OCI-LY1 (cell line): ENCODE measurements around the gene MAP3K14.
A peak's percentile ranks its signal among the peaks of the same experiment; 100 is the strongest.

Experiments used
- H2AFZ ChIP-seq: fragments of 200-600 bp; sonication (generic), shearing (Covaris generic); 2 replicates; pipeline ENCODE4 v1.6.0; 2014; ENCODE audit warnings: antibody characterized with exemption, mild to moderate bottlenecking, low read length
- H3F3A ChIP-seq: fragments of 200-600 bp; sonication (generic), shearing (Covaris generic); 2 replicates; pipeline ENCODE4 v1.6.0; 2014; ENCODE audit warnings: mild to moderate bottlenecking, antibody characterized with exemption, low read length, moderate library complexity; ENCODE audit not compliant: insufficient read depth
- H3K27ac ChIP-seq: fragments of 200-600 bp; sonication (generic); 2 replicates; pipeline ENCODE4 v1.5.1; 2014; ENCODE audit warnings: low read length, mixed run types, mild to moderate bottlenecking, low read depth; ENCODE audit not compliant: poor library complexity, severe bottlenecking
- H3K27me3 ChIP-seq: fragments of 200-600 bp; sonication (generic); 2 replicates; pipeline ENCODE4 v1.6.0; 2014; ENCODE audit warnings: antibody characterized with exemption, mild to moderate bottlenecking, low read length, moderate library complexity; ENCODE audit not compliant: insufficient read depth
- H3K36me3 ChIP-seq: fragments of 200-600 bp; sonication (generic); 2 replicates; pipeline ENCODE4 v1.6.1; 2014; ENCODE audit warnings: mild to moderate bottlenecking, antibody characterized with exemption, low read length, moderate library complexity, mixed read lengths; ENCODE audit not compliant: insufficient read depth
- H3K4me1 ChIP-seq: fragments of 200-600 bp; sonication (generic); 2 replicates; pipeline ENCODE4 v1.5.1; 2014; ENCODE audit warnings: mild to moderate bottlenecking, low read length, moderate library complexity; ENCODE audit not compliant: insufficient read depth, severe bottlenecking
- H3K4me2 ChIP-seq: fragments of 200-600 bp; sonication (generic), shearing (Covaris generic); 2 replicates; pipeline ENCODE4 v1.6.1; 2014; ENCODE audit warnings: low read length
- H3K4me3 ChIP-seq: fragments of 200-600 bp; sonication (generic); 2 replicates; pipeline ENCODE4 v1.5.1; 2014; ENCODE audit warnings: low read length, low read depth, mild to moderate bottlenecking, mixed read lengths; ENCODE audit not compliant: poor library complexity, severe bottlenecking
- H3K79me2 ChIP-seq: fragments of 200-600 bp; shearing (Covaris generic); 2 replicates; pipeline ENCODE4 v1.6.1; 2016; ENCODE audit warnings: mixed run types, low read length, mixed read lengths; ENCODE audit not compliant: insufficient read depth
- H3K9ac ChIP-seq: fragments of 200-600 bp; sonication (generic), shearing (Covaris generic); 2 replicates; pipeline ENCODE4 v1.6.1; 2014; ENCODE audit warnings: mild to moderate bottlenecking, low read length, mixed read lengths
- H3K9me2 ChIP-seq: fragments of 200-600 bp; sonication (generic), shearing (Covaris generic); 2 replicates; pipeline ENCODE4 v1.6.1; 2014; ENCODE audit warnings: low read depth, mild to moderate bottlenecking, low read length, mixed read lengths
- H3K9me3 ChIP-seq: fragments of 200-600 bp; shearing (Covaris generic); 2 replicates; pipeline ENCODE4 v1.6.1; 2014; ENCODE audit warnings: low read length, mixed read lengths
- H4K20me1 ChIP-seq: fragments of 200-600 bp; sonication (generic), shearing (Covaris generic); 2 replicates; pipeline ENCODE4 v1.6.0; 2016; ENCODE audit warnings: mild to moderate bottlenecking, low read length; ENCODE audit not compliant: insufficient read depth
- EZH2 ChIP-seq: fragments of 200-600 bp; sonication (generic), shearing (Covaris generic); IDR thresholded peaks from 2 replicates; pipeline ENCODE4 v1.8.0; 2017; ENCODE audit warnings: borderline replicate concordance, mixed run types, mild to moderate bottlenecking, antibody characterized with exemption, low read length, moderate library complexity, mixed read lengths
- TF ChIP-seq, protein P1 (sequence below): fragments of 200-600 bp; sonication (generic), shearing (Covaris generic); IDR thresholded peaks from 2 replicates; pipeline ENCODE4 v1.5.1; 2017; ENCODE audit warnings: mild to moderate bottlenecking, antibody characterized with exemption, low read length, moderate library complexity, mixed read lengths

Gene MAP3K14

DNA sequence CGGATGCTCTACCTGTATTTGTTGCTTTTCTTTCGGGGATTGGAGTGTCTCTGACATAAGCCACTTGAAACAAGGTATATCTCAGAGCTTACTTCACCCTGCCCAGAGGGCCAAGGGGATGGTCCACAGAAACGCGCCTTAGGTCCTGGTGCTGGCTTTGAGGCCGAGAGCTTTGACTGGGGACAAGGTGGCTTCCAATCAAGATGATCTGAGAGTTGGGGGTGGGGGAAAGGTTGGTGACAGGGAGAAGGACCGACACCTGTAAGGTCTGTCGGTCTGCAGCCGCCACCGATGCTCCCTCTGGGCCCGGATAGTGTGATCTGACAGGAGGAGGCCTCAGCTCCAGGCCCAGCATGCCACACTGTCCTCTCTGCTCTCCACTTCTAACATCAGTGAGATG lies 33.1 kb downstream of the MAP3K14 start:
- H3K4me3 ChIP-seq, result no peak overlapping the region
- no peaks in the 10 kb centered on the region for H4K20me1 ChIP-seq
- no peak overlapping the region for H3K4me2 ChIP-seq
- no peak overlapping the region for H3K9ac ChIP-seq
- H3K9me2 ChIP-seq, result no peaks in the 10 kb centered on the region
- no peaks in the 10 kb centered on the region for H3K4me1 ChIP-seq
- TF ChIP-seq, protein P1, sequence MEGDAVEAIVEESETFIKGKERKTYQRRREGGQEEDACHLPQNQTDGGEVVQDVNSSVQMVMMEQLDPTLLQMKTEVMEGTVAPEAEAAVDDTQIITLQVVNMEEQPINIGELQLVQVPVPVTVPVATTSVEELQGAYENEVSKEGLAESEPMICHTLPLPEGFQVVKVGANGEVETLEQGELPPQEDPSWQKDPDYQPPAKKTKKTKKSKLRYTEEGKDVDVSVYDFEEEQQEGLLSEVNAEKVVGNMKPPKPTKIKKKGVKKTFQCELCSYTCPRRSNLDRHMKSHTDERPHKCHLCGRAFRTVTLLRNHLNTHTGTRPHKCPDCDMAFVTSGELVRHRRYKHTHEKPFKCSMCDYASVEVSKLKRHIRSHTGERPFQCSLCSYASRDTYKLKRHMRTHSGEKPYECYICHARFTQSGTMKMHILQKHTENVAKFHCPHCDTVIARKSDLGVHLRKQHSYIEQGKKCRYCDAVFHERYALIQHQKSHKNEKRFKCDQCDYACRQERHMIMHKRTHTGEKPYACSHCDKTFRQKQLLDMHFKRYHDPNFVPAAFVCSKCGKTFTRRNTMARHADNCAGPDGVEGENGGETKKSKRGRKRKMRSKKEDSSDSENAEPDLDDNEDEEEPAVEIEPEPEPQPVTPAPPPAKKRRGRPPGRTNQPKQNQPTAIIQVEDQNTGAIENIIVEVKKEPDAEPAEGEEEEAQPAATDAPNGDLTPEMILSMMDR, result no peak
- TF ChIP-seq EZH2, result no peak
- no peaks in the 10 kb centered on the region for H3F3A ChIP-seq
- no peak overlapping the region for H2AFZ ChIP-seq
- no peaks in the 10 kb centered on the region for H3K9me3 ChIP-seq
- peaks cover 36% of the 10 kb centered on the region; the same call in 1 of the 2 replicates for H3K36me3 ChIP-seq
- H3K27me3 ChIP-seq, result no peaks in the 10 kb centered on the region
- peak overlapping the region; percentile 12 for H3K27ac ChIP-seq
- H3K79me2 ChIP-seq, result no peaks in the 10 kb centered on the region

DNA sequence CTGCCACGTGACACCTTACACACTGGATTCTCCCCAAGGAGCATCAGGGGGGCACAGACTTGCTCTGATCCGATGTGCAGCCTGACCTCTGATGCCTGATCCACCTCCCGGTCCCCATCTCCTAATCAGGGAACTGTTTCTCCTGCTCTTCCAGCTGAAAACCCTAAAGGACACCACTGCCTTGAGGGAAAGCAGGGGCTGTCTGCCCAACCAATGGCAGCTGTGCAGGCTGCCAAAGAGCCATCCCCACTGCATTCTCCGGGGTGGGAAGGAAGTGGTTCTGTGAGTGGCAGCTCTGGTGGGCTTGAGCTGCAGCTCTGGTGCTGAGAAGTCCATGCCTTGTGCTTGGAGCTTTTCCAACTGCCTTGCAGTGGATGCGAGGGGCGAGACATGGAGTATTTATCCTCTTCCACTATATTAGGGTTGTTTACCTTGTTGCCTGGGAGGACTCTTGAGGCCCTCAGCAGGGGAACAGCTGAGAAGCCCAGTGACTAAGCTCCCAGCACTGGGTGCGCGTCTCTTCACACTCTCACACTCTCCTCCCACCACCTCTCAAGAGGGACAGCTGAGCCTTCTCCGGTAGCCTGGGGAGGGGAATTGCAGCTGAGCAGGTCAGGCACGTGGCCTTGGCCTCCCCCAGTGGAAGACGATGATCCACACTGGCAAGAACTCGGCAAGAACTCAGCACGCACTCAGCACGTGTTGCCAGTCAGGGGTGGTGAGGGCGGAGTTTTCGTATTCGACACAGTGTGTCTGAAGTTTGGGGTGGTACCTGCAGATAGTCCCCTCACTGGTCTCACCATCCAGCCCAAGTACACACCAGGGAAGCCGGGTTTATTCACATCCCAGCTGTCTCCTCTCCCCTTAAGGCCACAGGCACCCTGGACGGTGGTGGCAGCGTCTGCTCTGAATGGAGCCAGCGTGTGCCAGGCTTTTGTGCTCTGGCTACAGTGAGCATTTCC lies 33.9 kb downstream of the MAP3K14 start:
- Histone ChIP-seq H3K27me3 (no peaks in the 10 kb centered on the region), H3K9ac (no peak overlapping the region), H3K79me2 (no peaks in the 10 kb centered on the region), H4K20me1 (no peaks in the 10 kb centered on the region), H3K4me1 (no peaks in the 10 kb centered on the region), H3K36me3 (peaks cover 32% of the 10 kb centered on the region; the same call in 1 of the 2 replicates), H3K4me2 (no peak overlapping the region), H3K9me3 (no peaks in the 10 kb centered on the region), H3K9me2 (no peaks in the 10 kb centered on the region), H3F3A (no peaks in the 10 kb centered on the region), H2AFZ (no peak overlapping the region), H3K27ac (no peak overlapping the region), H3K4me3 (no peak overlapping the region)
- TF ChIP-seq, protein P1, result no peak
- no peak for TF ChIP-seq EZH2

DNA sequence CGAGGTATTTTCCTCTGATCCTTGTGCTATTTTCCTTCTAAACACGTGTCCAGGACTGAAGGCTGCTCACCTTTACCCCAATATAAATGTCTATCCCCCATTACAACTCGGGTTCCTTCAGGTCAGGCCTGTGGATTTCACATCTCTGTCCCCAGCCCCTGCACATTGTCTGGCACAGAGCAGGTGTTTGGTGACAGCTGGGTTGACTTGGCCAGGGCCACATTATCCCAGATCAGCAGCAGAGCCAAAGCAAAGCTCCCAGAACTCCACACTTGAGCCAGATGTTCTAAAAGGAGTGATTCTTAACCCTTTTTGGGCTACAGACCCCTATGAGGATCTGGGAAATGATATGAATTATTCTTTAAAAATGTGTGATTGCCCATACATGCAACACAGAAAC lies 36.9 kb downstream of the MAP3K14 start:
- Histone ChIP-seq H2AFZ (no peak overlapping the region), H3K27me3 (no peaks in the 10 kb centered on the region), H3K4me2 (no peak overlapping the region), H3K27ac (no peak overlapping the region), H3F3A (no peaks in the 10 kb centered on the region), H3K79me2 (no peaks in the 10 kb centered on the region), H3K4me3 (no peak overlapping the region), H3K9me2 (no peaks in the 10 kb centered on the region), H3K9ac (no peak overlapping the region), H3K36me3 (peaks cover 22% of the 10 kb centered on the region; the same call in 1 of the 2 replicates), H4K20me1 (no peaks in the 10 kb centered on the region), H3K9me3 (no peaks in the 10 kb centered on the region), H3K4me1 (peaks cover 4% of the 10 kb centered on the region)
- TF ChIP-seq EZH2, result no peak
- TF ChIP-seq, protein P1, result no peak
